NCI-H1436 (cell line): Measurements from ENCODE around the gene CFAP100.

ENCODE experiments used
- DNase-seq: peaks from one replicate; lab custom pipeline; 2025; lab: John Stamatoyannopoulos, UW

CFAP100 gene

GRCh38 chr3:126442856-126443242, 48.1 kb downstream of the CFAP100 start:
- no peak for DNase-seq

- no peak for DNase-seq
These were observed 50.8 kb downstream of the CFAP100 start for GRCh38 chr3:126445506-126445905.

GRCh38 chr3:126446301-126446700, 51.6 kb downstream of the CFAP100 start:
- no peak for DNase-seq

- DNase-seq = peak; percentile 3
These were observed 52.1 kb downstream of the CFAP100 start for GRCh38 chr3:126446791-126447190.

GRCh38 chr3:126447456-126448106, 52.9 kb downstream of the CFAP100 start:
- no peak for DNase-seq

- DNase-seq = no peak
These were observed 53.6 kb downstream of the CFAP100 start for GRCh38 chr3:126448136-126448892.

GRCh38 chr3:126448893-126449180, 54.1 kb downstream of the CFAP100 start:
- no peak for DNase-seq

- no peak for DNase-seq
These were observed 54.9 kb downstream of the CFAP100 start for GRCh38 chr3:126449621-126450051.

GRCh38 chr3:126450219-126450618, 55.5 kb downstream of the CFAP100 start:
- DNase-seq = no peak

GRCh38 chr3:126450744-126451143, 56.0 kb downstream of the CFAP100 start:
- no peak for DNase-seq

GRCh38 chr3:126451511-126451910, 56.8 kb downstream of the CFAP100 start:
- no peak for DNase-seq

- no peak for DNase-seq
These were observed 57.5 kb downstream of the CFAP100 start for GRCh38 chr3:126452213-126452612.

GRCh38 chr3:126454025-126454424, 59.3 kb downstream of the CFAP100 start:
- no peak for DNase-seq

- DNase-seq = no peak
These were observed 59.9 kb downstream of the CFAP100 start for GRCh38 chr3:126454437-126455198.

- DNase-seq = no peak
These were observed 61.5 kb downstream of the CFAP100 start for GRCh38 chr3:126456211-126456610.

GRCh38 chr3:126456766-126457388, 62.2 kb downstream of the CFAP100 start:
- DNase-seq = no peak

- no peak for DNase-seq
These were observed 64.5 kb downstream of the CFAP100 start for GRCh38 chr3:126459111-126459762.

GRCh38 chr3:126459763-126460127, 65.0 kb downstream of the CFAP100 start:
- no peak for DNase-seq

- DNase-seq = no peak
These were observed 65.7 kb downstream of the CFAP100 start for GRCh38 chr3:126460381-126460780.

GRCh38 chr3:126461450-126462070, 66.9 kb downstream of the CFAP100 start:
- DNase-seq = no peak

GRCh38 chr3:126463521-126463920, 68.8 kb downstream of the CFAP100 start:
- DNase-seq = no peak

GRCh38 chr3:126464093-126464492, 69.4 kb downstream of the CFAP100 start:
- DNase-seq = no peak
